GM19452 (cell line): ENCODE data around the gene ARHGEF28.

Experiments used
- ATAC-seq: cut with Tn5 transposase; IDR thresholded peaks from one replicate; pipeline ENCODE4 v1.9.1; 2021; ENCODE audit not compliant: unreplicated experiment

ARHGEF28 gene

GRCh38 chr5:73777192-73777591 is 151.2 kb downstream of the ARHGEF28 start:
- ATAC-seq: no peak

DNA sequence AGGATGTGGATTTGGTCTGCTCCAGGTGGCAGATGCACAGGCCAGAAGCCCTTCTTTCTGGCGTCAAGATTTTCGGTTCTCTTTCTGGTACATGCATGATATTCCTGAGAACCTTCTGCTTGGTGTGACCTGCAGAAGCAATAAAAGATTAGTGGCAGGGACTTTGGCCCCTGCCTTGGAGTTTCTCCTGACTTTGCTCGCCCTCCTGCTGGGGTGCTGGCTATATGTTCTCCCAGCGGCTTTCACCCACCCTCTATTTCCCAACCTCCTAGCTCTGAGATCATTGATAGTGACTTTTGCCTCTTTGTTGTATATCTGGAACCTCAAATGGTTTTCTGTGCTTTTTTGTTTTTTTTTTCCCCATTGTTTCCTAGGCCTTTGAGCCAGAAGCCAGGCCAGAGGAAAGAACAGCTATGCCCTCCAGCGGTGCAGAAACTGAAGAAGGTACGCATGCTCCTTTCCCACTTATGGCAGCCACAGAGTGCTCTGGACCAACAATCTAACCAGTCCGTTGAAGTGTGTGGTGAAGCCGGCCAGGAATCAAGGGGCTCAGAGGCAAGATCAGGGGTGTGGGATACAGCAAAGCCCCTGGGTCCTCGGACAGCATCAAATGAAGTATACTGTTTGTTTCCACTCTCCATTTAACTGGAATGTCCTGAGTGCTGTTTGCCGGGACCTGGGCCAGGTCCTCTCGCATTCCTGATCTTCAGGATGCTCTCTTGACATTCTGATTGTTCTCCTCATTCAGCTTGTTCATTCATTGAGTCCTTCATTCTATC is 154.5 kb downstream of the ARHGEF28 start:
- no peak for ATAC-seq

DNA sequence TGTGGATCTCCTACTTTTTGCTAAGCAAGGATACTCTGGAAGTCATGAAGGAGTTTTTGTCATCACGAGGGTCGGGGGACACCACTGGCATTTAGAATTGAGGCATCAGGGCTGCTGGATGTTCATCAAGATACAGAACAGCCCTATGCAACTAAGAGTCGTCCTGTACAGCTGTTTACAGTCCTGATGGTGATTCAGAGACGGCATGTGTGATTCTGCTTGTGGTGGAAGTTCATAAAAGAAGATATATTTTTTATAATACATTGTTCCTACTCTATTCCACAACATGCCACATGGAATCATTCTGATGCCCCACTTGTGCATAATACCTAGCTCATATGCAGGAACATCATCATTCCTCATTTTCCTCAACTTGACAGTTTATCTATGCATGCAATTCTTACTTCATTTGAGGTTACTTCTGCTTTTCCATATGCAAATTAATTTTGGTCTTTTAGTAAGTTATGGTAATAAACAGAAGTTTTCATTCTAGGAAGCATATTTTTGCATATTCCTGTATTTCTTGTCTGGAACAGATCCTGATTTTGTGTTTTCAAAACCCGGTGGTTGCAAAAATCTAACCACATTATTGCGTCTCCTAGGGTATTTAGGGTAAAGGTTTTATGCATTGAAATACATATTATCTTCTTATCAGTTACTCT is 155.2 kb downstream of the ARHGEF28 start:
- ATAC-seq: no peak

DNA sequence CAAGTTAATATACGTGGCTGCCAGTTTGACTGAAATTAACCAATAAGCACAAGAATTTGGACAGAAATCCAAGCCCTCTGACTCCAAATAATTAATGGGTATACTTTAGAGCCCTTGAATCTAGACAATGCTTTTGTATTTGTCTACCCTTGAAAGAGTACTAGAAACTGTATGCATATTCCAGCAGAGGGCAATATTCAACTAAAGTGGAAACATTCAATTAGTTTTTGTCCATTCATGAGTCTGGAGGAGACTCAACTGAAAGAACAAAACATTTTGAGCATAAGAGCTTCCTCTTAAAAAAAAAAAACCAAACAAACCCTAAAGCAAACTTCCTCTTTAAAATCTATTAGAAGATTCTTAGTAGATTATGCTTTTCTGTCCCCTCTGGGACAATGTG is 157.8 kb downstream of the ARHGEF28 start:
- no peak for ATAC-seq

GRCh38 chr5:73786043-73786831 is 160.2 kb downstream of the ARHGEF28 start:
- ATAC-seq: no peak

- no peak for ATAC-seq
These were observed 163.9 kb downstream of the ARHGEF28 start for GRCh38 chr5:73789851-73790281.

- ATAC-seq: no peak
These were observed 165.4 kb downstream of the ARHGEF28 start for GRCh38 chr5:73791389-73791788.

DNA sequence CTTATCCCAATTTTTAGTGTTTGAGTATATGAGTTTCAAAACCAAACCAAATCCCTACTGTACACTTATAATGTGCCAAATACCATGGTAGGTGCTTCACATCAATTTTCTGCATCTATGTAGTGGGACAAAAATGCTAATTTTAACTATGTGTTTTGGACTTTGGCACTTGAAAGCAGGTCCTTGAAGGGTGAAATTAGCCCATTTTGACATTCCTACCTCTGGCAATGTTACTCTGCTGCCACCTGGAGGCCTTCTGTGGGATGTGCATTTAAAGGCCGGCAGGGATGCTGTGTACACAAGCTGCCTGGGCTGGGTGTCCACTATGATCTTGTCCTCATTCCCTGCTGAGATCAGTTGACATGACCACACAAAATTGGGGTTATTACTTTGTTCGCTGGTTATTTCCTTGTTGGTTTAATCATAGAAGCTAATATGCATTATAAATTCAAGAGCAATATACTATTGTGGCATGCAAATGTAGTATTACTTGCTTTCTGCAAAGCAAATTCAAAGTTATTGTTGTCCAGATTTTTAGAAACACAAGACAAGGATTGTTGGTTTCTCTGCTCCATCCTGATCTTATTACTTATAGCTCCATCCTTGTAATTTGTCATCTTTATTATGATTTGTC is 166.8 kb downstream of the ARHGEF28 start:
- peak; percentile 55 for ATAC-seq

DNA sequence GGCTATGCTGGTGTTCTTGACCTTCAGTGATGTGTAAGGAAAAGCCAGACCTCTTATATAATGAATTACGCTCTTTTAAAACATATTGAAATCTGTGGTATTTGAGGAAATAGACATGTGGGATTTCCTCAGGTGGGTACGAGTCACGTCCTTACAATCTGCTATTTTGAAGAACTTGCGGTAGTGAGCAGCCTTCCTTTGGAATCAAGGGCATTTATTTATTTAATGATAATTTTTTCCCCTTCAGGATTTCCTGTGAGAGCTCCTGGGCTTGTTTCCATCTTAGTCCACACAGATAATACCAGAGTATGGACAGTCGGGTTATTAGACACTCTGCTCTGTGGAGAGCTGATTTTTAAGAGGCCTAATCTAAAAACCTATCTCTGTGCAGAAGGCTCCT is 167.9 kb downstream of the ARHGEF28 start:
- ATAC-seq: no peak

DNA sequence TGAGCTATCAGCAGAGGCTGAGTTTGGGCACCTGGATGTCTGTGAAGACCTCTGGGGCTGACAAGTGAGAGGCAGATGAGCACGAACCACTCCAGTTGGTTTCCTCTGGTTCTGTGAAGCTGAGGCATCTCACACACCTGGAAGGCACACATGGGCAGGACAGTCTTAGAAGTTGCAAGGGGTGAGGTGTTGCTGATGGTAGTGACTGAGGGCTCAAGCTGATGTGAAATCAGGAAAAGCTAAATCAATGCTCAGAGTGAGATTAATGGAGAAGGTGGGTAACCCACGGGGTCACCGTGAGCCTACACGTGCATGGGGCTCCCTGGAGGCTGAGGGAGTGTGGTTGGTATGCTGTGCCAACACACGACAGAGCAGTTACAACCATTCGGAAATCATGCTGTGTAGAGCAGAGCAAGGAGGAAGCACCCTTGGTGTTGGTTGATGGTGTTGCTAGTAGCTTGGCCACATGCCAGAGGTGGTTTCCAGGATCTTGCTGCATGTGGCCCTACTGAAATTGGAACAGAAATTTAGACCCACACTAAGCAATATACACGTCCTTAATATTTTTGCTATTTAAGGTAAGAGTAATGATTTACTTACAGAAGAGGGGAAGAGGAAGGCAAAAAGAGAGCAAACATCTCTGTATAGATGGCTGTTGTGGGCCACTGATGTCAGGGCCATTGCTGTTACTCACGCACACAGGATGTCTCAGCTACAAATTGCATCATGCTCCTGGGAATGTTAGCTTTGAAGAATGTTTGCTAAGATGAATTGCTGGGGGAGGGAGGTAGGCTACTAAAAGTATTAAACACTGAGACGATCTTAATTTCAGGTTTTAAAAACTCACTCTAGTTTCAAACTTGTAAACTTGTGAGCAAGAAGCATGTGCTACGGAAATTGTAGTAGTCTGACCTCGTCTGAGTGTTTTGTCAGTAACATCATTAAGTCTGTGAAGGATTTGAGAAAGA is 170.5 kb downstream of the ARHGEF28 start:
- peak; percentile 77 for ATAC-seq

GRCh38 chr5:73797132-73797510 is 171.1 kb downstream of the ARHGEF28 start:
- ATAC-seq: no peak

- no peak for ATAC-seq
These were observed 173.5 kb downstream of the ARHGEF28 start for GRCh38 chr5:73799401-73799972.

GRCh38 chr5:73801686-73802085 is 175.7 kb downstream of the ARHGEF28 start:
- no peak for ATAC-seq

- no peak for ATAC-seq
These were observed 179.5 kb downstream of the ARHGEF28 start for GRCh38 chr5:73805449-73805848.

GRCh38 chr5:73808911-73809310 is 182.9 kb downstream of the ARHGEF28 start:
- no peak for ATAC-seq

- no peak for ATAC-seq
These were observed 184.4 kb downstream of the ARHGEF28 start for GRCh38 chr5:73810429-73810828.

GRCh38 chr5:73812457-73812856 is 186.5 kb downstream of the ARHGEF28 start:
- no peak for ATAC-seq

GRCh38 chr5:73812962-73813588 is 187.1 kb downstream of the ARHGEF28 start:
- no peak for ATAC-seq

DNA sequence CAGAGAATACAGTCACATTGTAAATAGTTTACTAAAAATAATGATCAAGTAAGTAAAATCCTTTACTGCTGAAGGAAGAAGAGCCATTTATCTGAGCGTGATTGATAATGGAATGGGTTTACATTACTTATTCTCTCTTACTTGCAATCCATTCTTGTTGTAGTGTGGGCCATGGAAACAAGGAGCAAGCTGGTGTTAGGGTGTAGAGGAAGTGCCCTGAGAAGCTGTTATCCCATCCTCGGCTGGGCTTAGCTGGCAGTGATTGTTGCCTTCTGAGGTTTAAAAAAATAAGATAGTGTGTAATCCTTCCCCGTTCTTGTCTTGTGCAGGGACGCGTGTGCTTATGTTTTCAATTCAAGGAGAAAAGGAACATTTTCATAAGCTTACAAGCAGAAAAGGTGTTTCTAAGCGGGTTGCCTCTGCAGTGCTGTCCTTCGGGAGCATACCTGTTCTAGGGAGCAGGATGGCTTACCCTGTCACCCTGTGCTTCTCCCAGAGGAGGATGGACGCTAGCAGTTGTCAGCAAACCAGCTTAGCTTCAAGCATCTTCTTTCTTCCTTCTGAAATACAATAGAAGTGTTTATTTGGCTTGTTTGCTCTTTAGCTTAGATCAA is 188.3 kb downstream of the ARHGEF28 start:
- ATAC-seq: no peak
